Natural killer cell treated with Interleukin-12 subunit alpha and Interleukin-12 subunit beta and Interleukin-15 and Interleukin-18, amount 100 ng/mL, for 72 hours (primary cell): ENCODE results near the gene PRR33. TPM values are rescaled to one million over a fixed set of nuclear protein-coding genes. Genes with fewer than 3 reads are reported as not detected.

ENCODE experiments used
- ATAC-seq, 2 donors: fragments of 150-1000 bp; cut with Tn5 transposase in 1 of 2; sonication (Bioruptor Pico), chemical (Tn5 transposase) in 1 of 2; 2 replicates each; pipeline ENCODE4 v1.10.0; 2021
- DNase-seq: peaks from one replicate; pipeline ENCODE4 v3.0.0; 2022; ENCODE audit warnings: low spot score
- H3K27ac Mint-ChIP-seq, 2 donors: 1 replicate in 1 of 2; 2 replicates in 1 of 2; pipeline ENCODE4 v1.8.0; 2022; ENCODE audit warnings: mixed read lengths in 2 of 2, mild to moderate bottlenecking in 1 of 2, moderate library complexity in 1 of 2
- H3K27me3 Mint-ChIP-seq, 2 donors: 1 replicate in 1 of 2; 2 replicates in 1 of 2; pipeline ENCODE4 v1.8.0; 2022; ENCODE audit warnings: mixed read lengths in 2 of 2
- H3K36me3 Mint-ChIP-seq: one replicate; pipeline ENCODE4 v1.8.0; 2022; ENCODE audit warnings: mixed read lengths
- H3K4me1 Mint-ChIP-seq, 2 donors: 1 replicate in 1 of 2; 2 replicates in 1 of 2; pipeline ENCODE4 v1.8.0; 2022; ENCODE audit warnings: low read depth in 2 of 2, mixed read lengths in 2 of 2, mild to moderate bottlenecking in 1 of 2
- H3K4me3 Mint-ChIP-seq: one replicate; pipeline ENCODE4 v1.8.0; 2022; ENCODE audit warnings: mixed read lengths
- H3K9me3 Mint-ChIP-seq: 2 replicates; pipeline ENCODE4 v1.8.0; 2022; ENCODE audit warnings: mixed read lengths
- total RNA-seq, 2 donors: library from RNA; stranded (reverse); gene quantifications; one replicate each; pipeline ENCODE4 v1.2.3, GENCODE V29; 2022

Gene PRR33
- total RNA-seq, 2 donors from 2014 or later, result not detected

DNA sequence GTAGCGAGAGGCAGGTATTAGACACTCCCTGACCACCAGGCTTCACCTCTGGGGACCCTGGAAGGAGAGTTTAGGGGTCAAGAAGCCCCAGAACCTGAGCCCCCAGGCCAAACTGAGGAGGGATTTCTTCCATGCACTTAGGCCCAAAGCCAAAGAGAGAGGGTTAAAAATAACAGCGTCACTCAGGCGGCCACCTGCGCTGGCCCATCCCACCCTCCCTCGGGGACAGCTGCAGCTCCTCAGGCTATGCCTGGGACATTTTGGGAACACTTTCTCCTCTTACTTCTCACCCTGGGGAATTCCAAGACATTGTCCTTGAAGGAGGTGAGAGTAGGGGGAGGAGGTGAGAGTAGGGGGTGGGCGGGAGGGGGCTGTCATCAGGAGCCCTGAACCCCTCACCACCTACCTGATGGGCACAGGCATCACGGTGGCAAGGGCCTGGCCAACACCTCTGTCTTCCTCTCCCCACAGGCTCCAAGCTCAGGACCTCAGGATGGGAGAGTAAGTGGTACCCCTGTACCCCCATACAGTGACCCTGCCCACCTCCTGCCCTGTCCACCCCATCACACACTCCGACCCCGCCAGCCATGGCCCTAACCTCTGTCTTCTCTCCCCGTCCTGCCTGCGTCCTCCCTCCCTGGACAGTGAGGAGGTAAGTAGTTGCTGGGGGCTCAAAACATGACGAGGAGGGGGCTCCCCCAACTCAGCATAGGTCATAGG is 52.3 kb downstream of the PRR33 start:
- H3K4me1 Mint-ChIP-seq, result peaks cover 9 to 15% of the 10 kb centered on the region in 2 donors
- H3K27me3 Mint-ChIP-seq, result no peaks in the 10 kb centered on the region
- no peaks in the 10 kb centered on the region for H3K36me3 Mint-ChIP-seq
- ATAC-seq, result no peak
- H3K4me3 Mint-ChIP-seq, result no peak overlapping the region
- DNase-seq, result no peak
- no peaks in the 10 kb centered on the region for H3K9me3 Mint-ChIP-seq
- peak overlapping the region in 1 of 2 donors; percentile 48 for H3K27ac Mint-ChIP-seq

DNA sequence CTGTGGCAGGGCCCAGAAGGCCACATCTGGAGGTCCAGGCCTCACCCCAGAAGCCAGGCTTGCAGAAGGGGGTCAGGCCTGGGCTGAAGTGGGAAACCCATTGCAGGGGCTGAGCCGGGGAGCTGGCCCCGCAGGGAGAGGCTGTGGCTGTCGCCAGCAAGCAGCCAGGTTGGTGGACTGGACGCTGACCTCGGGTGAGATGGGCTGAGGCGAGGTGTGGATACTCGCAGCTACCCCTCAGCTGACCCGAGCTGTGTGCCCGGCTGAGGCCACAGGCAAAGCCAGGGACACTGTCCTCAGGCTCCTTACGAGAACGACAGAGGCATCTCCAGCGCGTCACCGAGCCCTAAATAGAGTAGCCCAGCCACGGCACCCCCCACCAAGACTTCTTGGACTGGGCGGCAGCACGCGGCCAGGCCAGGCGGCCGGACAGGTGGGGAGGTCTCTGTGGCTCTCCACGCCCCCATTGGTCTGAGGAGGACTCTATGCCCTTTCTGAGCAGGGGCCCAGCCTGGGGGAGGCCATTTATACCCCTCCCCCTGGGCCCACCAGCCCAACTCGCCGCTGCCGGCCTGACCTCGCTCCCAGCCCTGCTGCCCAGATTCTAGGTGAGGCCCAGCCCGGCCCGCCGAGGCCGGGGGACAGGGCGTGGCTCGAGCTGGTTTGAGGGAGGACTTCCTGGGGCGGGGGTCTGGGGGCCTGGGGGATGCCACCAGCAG is 53.1 kb downstream of the PRR33 start, which contains the start of gene TNNI2:
TSS of gene TNNI2 (plus strand) at position 556 of the 719 bp plus-strand sequence. CDS start 716 bp downstream, outside the sequence.
- Mint-ChIP-seq H3K27ac (peak within 1 kb of the TSS in 1 of 2 donors; percentile 48), H3K4me1 (peaks cover 4 to 8% of the 10 kb centered on the region in 2 donors), H3K36me3 (no peaks in the 10 kb centered on the region), H3K27me3 (no peaks in the 10 kb centered on the region), H3K4me3 (no peak within 1 kb of the TSS), H3K9me3 (no peaks in the 10 kb centered on the region)
- no peak for ATAC-seq
- DNase-seq, result peak; percentile 44

Other genes starting within 250 kb of the PRR33 start
- not detected for gene KRTAP5-6, start 194.7 kb downstream of the PRR33 start, total RNA-seq
- gene IFITM10, start 141.3 kb downstream of the PRR33 start, total RNA-seq, result 1 to 10 TPM; 2.3 to 8.1 TPM
- gene CTSD, start 128.0 kb downstream of the PRR33 start, total RNA-seq, result 100 to 1,000 TPM; 350 to 592 TPM
- gene SYT8, start 56.9 kb downstream of the PRR33 start, total RNA-seq, result not detected
- gene TNNI2, start 52.9 kb downstream of the PRR33 start, total RNA-seq, result 1 to 10 TPM in 1 of 2 donors, not detected in 1; 1.4 TPM
- 100 to 1,000 TPM; 240 to 358 TPM for gene LSP1, start 38.8 kb downstream of the PRR33 start, total RNA-seq
- under 1 TPM in 1 of 2 donors, not detected in 1; 0.33 TPM for gene TNNT3, start 27.8 kb upstream of the PRR33 start, total RNA-seq
- gene MRPL23, start 55.4 kb upstream of the PRR33 start, total RNA-seq, result 10 to 100 TPM; 81.3 to 89.7 TPM
- not detected for gene H19, start 105.9 kb upstream of the PRR33 start, total RNA-seq
- gene IGF2, start 247.5 kb upstream of the PRR33 start, total RNA-seq, result under 1 TPM in 1 of 2 donors, not detected in 1; 0.17 TPM